OCI-LY7 (cell line): ENCODE data around the gene CNTNAP3.
"Not testable (repeated sequence)": the region's sequence is repeated elsewhere in the genome, so short reads cannot be mapped to it uniquely, and the experiment has no call there.

Source experiments
- EZH2phosphoT487 ChIP-seq: fragments of 200-600 bp; sonication (generic); IDR thresholded peaks from 2 replicates; pipeline ENCODE4 v1.6.1; 2018; ENCODE audit warnings: low read depth, borderline replicate concordance, mild to moderate bottlenecking, mixed run types, antibody characterized with exemption, low read length, moderate library complexity, mixed read lengths
- TF ChIP-seq, protein P1 (sequence below): fragments of 200-600 bp; sonication (generic); conservative IDR thresholded peaks from 2 replicates; pipeline ENCODE4 v1.5.1; 2014; ENCODE audit warnings: mild to moderate bottlenecking, antibody characterized with exemption, low read length, moderate library complexity, mixed read lengths

DNA sequence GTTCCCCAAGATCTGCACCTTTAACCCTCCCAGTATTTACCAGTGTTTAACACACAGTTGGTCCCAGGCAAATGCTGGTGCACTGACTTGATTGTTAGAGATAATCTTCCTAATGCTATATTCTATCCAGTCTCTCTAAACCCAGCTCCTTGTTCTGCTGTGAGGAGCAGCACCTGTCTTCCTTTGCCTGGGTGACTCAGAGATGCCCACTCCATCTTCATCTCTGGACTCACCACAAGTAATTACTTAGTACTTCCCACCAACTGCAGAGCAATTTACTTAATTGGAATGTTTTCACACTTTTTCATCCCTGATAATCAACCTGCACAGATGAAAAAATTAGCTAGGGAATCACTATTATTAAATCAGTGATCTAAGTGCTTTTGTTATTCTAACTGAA, 87.6 kb downstream of the CNTNAP3 start:
- TF ChIP-seq, protein P1, sequence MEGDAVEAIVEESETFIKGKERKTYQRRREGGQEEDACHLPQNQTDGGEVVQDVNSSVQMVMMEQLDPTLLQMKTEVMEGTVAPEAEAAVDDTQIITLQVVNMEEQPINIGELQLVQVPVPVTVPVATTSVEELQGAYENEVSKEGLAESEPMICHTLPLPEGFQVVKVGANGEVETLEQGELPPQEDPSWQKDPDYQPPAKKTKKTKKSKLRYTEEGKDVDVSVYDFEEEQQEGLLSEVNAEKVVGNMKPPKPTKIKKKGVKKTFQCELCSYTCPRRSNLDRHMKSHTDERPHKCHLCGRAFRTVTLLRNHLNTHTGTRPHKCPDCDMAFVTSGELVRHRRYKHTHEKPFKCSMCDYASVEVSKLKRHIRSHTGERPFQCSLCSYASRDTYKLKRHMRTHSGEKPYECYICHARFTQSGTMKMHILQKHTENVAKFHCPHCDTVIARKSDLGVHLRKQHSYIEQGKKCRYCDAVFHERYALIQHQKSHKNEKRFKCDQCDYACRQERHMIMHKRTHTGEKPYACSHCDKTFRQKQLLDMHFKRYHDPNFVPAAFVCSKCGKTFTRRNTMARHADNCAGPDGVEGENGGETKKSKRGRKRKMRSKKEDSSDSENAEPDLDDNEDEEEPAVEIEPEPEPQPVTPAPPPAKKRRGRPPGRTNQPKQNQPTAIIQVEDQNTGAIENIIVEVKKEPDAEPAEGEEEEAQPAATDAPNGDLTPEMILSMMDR, result not testable (repeated sequence)
- not testable (repeated sequence) for TF ChIP-seq EZH2phosphoT487
